Measurements from ENCODE around the gene ZNF57. TPM values are rescaled to one million over a fixed set of nuclear protein-coding genes. Genes with fewer than 3 reads are reported as not detected.
"Not testable (repeated sequence)": the region's sequence is repeated elsewhere in the genome, so short reads cannot be mapped to it uniquely, and the experiment has no call there.

The ZNF57 gene
- total and polyA plus RNA-seq, 4 donors = 4.0 to 5.5 (median 4.5) TPM

GRCh38 chr19:2869618-2870017 lies 31.1 kb upstream of the ZNF57 start:
- DNase-seq (no peak), ATAC-seq (ENCODE audit: insufficient read depth, low FRiP score) (no peak)
- Histone ChIP-seq H3K27ac (ENCODE audit: low read depth in 1 of 2, low read length in 1 of 2) (no peak overlapping the region), H3K9me3 (ENCODE audit: control insufficient read depth in 4 of 4, insufficient read depth in 3 of 4, low read length in 3 of 4) (no peaks in the 10 kb centered on the region), H3K36me3 (ENCODE audit: control insufficient read depth in 4 of 4, insufficient read depth in 4 of 4, low read length in 4 of 4) (no peaks in the 10 kb centered on the region), H3K4me3 (no peak overlapping the region), H3K27me3 (ENCODE audit: control insufficient read depth in 3 of 3, insufficient read depth in 3 of 3, low read length in 2 of 3) (no peaks in the 10 kb centered on the region), H3K9ac (ENCODE audit: insufficient read depth in 1 of 2, low read length in 2 of 2) (no peak overlapping the region), H3K4me1 (ENCODE audit: control insufficient read depth in 5 of 5, insufficient read depth in 5 of 5, low read length in 5 of 5) (no peaks in the 10 kb centered on the region)
- no peak for TF ChIP-seq CTCF (IDR thresholded peaks at IDR 0.05; ENCODE audit: control extremely low read depth, extremely low read depth)
- WGBS, 2 donors = 80 to 85% methylated on average over 10 of the region's 10 CpGs

- H3K9ac ChIP-seq (ENCODE audit: insufficient read depth in 1 of 2, low read length in 2 of 2); DNase-seq; ATAC-seq (ENCODE audit: insufficient read depth, low FRiP score); H3K27ac ChIP-seq (ENCODE audit: low read depth in 1 of 2, low read length in 1 of 2); H3K27me3 ChIP-seq (ENCODE audit: control insufficient read depth in 3 of 3, insufficient read depth in 3 of 3, low read length in 2 of 3); H3K4me3 ChIP-seq; H3K9me3 ChIP-seq (ENCODE audit: control insufficient read depth in 4 of 4, insufficient read depth in 3 of 4, low read length in 3 of 4); H3K4me1 ChIP-seq (ENCODE audit: control insufficient read depth in 5 of 5, insufficient read depth in 5 of 5, low read length in 5 of 5); H3K36me3 ChIP-seq (ENCODE audit: control insufficient read depth in 4 of 4, insufficient read depth in 4 of 4, low read length in 4 of 4): not testable (repeated sequence)
- 6 to 36% methylated on average over 2 to 11 of the region's 11 CpGs for WGBS, 2 donors
These were observed 28.6 kb upstream of the ZNF57 start for GRCh38 chr19:2872175-2872574.

- 90% methylated on average over 32 of the region's 32 CpGs for WGBS, 2 donors
- Histone ChIP-seq H3K9me3 (ENCODE audit: control insufficient read depth in 4 of 4, insufficient read depth in 3 of 4, low read length in 3 of 4) (peaks cover 0 to 14% (median 9%) of the 10 kb centered on the region in 4 donors), H3K27me3 (ENCODE audit: control insufficient read depth in 3 of 3, insufficient read depth in 3 of 3, low read length in 2 of 3) (no peaks in the 10 kb centered on the region), H3K4me1 (ENCODE audit: control insufficient read depth in 5 of 5, insufficient read depth in 5 of 5, low read length in 5 of 5) (no peaks in the 10 kb centered on the region), H3K4me3 (no peak overlapping the region), H3K27ac (ENCODE audit: low read depth in 1 of 2, low read length in 1 of 2) (no peak overlapping the region), H3K36me3 (ENCODE audit: control insufficient read depth in 4 of 4, insufficient read depth in 4 of 4, low read length in 4 of 4) (no peaks in the 10 kb centered on the region), H3K9ac (ENCODE audit: insufficient read depth in 1 of 2, low read length in 2 of 2) (no peak overlapping the region)
- no peak for TF ChIP-seq CTCF (IDR thresholded peaks at IDR 0.05; ENCODE audit: control extremely low read depth, extremely low read depth)
- DNase-seq (no peak), ATAC-seq (ENCODE audit: insufficient read depth, low FRiP score) (no peak)
These were observed 23.1 kb upstream of the ZNF57 start for GRCh38 chr19:2877398-2878331.

- Histone ChIP-seq H3K4me1 (ENCODE audit: control insufficient read depth in 5 of 5, insufficient read depth in 5 of 5, low read length in 5 of 5) (peaks cover 0 to 1% (median 0%) of the 10 kb centered on the region in 5 donors), H3K9me3 (ENCODE audit: control insufficient read depth in 4 of 4, insufficient read depth in 3 of 4, low read length in 3 of 4) (no peaks in the 10 kb centered on the region), H3K27me3 (ENCODE audit: control insufficient read depth in 3 of 3, insufficient read depth in 3 of 3, low read length in 2 of 3) (no peaks in the 10 kb centered on the region), H3K36me3 (ENCODE audit: control insufficient read depth in 4 of 4, insufficient read depth in 4 of 4, low read length in 4 of 4) (no peaks in the 10 kb centered on the region), H3K4me3 (no peak overlapping the region), H3K9ac (ENCODE audit: insufficient read depth in 1 of 2, low read length in 2 of 2) (no peak overlapping the region), H3K27ac (ENCODE audit: low read depth in 1 of 2, low read length in 1 of 2) (no peak overlapping the region)
- 84 to 85% methylated on average over 14 of the region's 14 CpGs for WGBS, 2 donors
- DNase-seq (no peak), ATAC-seq (ENCODE audit: insufficient read depth, low FRiP score) (no peak)
- no peak for TF ChIP-seq CTCF (IDR thresholded peaks at IDR 0.05; ENCODE audit: control extremely low read depth, extremely low read depth)
These were observed 16.9 kb upstream of the ZNF57 start for GRCh38 chr19:2883686-2884439.

All from lung (tissue), 12 donors.